ENCODE data around the gene PXMP2. TPM values are rescaled to one million over a fixed set of nuclear protein-coding genes. Genes with fewer than 3 reads are reported as not detected.

The PXMP2 gene
- total and polyA plus RNA-seq, 12 donors = 17.7 to 75.6 (median 46.7) TPM

GRCh38 chr12:132639956-132640520, 47.3 kb upstream of the PXMP2 start:
- TF ChIP-seq CTCF (IDR thresholded peaks at IDR 0.05) = no peak
- no peak overlapping the region for H3K27ac ChIP-seq
- H3K36me3 ChIP-seq = peaks cover 0 to 90% (median 27%) of the 10 kb centered on the region in 9 donors
- ATAC-seq = no peak
- WGBS, 2 donors = 89 to 93% methylated on average over 12 of the region's 12 CpGs
- DNase-seq = no peak
- intact Hi-C loops (cut with DNase I) = no loop called here
- no peaks in the 10 kb centered on the region for H3K27me3 ChIP-seq
- no peaks in the 10 kb centered on the region for H3K9me3 ChIP-seq
- H3K4me3 ChIP-seq = no peak overlapping the region
- H3K4me1 ChIP-seq = no peaks in the 10 kb centered on the region

GRCh38 chr12:132640936-132641335, 46.5 kb upstream of the PXMP2 start:
- no peak for DNase-seq
- Histone ChIP-seq H3K27ac (no peak overlapping the region), H3K27me3 (no peaks in the 10 kb centered on the region), H3K36me3 (peaks cover 0 to 88% (median 18%) of the 10 kb centered on the region in 9 donors), H3K9me3 (no peaks in the 10 kb centered on the region), H3K4me1 (no peaks in the 10 kb centered on the region), H3K4me3 (no peak overlapping the region)
- 89 to 90% methylated on average over 10 of the region's 10 CpGs for WGBS, 2 donors
- TF ChIP-seq CTCF (IDR thresholded peaks at IDR 0.05) = no peak
- intact Hi-C loops (cut with DNase I) = no loop called here
- no peak for ATAC-seq

DNA sequence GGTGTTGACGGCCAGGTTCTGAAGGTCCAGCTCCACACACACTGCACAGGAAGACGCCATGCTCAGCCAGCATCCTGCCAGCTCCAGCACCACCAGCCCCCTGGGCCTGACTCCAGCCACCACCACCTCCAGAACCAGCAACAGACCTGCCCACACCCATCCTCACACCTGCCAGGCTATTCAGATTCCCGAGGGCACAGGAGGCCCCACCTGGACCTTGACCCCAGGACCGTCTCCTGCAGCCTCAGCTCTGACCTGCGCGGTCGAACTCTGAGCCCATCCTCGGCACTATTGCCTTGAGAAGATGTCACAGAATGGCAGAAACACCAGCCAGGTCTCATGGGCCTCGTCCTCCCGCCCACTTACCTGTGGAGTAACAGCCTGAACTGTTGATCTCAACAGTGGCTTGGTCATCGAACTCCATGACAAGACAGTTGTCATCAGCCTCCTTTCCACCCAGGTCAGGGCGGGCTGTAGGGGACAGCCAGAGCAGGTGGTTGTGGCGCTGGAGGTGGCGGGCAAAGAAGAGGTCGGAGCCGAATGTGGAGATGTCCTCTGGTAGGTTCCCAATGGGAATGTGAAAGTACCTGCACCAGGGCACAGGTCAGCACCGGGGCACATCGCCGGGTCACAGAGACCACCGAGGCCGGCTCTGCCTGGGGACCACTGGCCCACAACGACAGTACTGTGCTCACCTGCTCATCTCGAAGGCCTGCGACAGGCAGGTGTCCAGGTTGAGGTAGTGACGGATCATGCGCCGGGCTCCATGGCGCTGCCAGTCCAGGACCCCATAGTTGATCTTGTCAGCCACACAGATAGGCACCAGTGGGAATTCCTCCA, 45.4 kb upstream of the PXMP2 start:
- intact Hi-C loops (cut with DNase I) = no loop called here

More for the DNA sequence above, 45.4 kb upstream of the PXMP2 start:
- Histone ChIP-seq H3K9me3 (no peaks in the 10 kb centered on the region), H3K27ac (no peak overlapping the region), H3K27me3 (no peaks in the 10 kb centered on the region), H3K4me3 (no peak overlapping the region), H3K36me3 (peaks cover 0 to 88% (median 15%) of the 10 kb centered on the region in 9 donors), H3K4me1 (no peaks in the 10 kb centered on the region)
- ATAC-seq (no peak), DNase-seq (no peak)
- 96 to 97% methylated on average over 28 of the region's 28 CpGs for WGBS, 2 donors
- no peak for TF ChIP-seq CTCF (IDR thresholded peaks at IDR 0.05)
